Measurements from ENCODE around the gene SECISBP2L. TPM values are rescaled to one million over a fixed set of nuclear protein-coding genes. Genes with fewer than 3 reads are reported as not detected.

Gene SECISBP2L
- total and polyA plus RNA-seq, 9 of the 15 experiments (the other 6 are each of a cell fraction or from before 2014, with no cell fraction given), result 0.55 to 14.1 (median 10.4) TPM

GRCh38 chr15:48975472-48976419, 70.5 kb downstream of the SECISBP2L start (continued):
- TF ChIP-seq CCNT2 (IDR thresholded peaks at IDR 0.05; ENCODE audit: borderline replicate concordance, extremely low read depth, insufficient read length, low read depth, low read length) (peak; percentile 63), SOX6 (IDR thresholded peaks at IDR 0.05) (peak; percentile 33; the same call in 1 of the 2 replicates), GABPB1 (CRISPR knock-in tag; IDR thresholded peaks at IDR 0.05) (no peak), SETDB1 (IDR thresholded peaks at IDR 0.05; ENCODE audit: low read length) (no peak), ZFX (CRISPR knock-in tag; IDR thresholded peaks at IDR 0.05) (peak; percentile 58), BHLHE40 (IDR thresholded peaks at IDR 0.05; ENCODE audit: low read length) (0 out of 2 replicates have a peak, but pooled peaks have one; percentile 13), ZBTB1 (CRISPR knock-in tag; IDR thresholded peaks at IDR 0.05; ENCODE audit: borderline replicate concordance, low read depth) (no peak), ZHX1 (conservative IDR thresholded peaks at IDR 0.05; ENCODE audit: low read length) (no peak), NRF1 (conservative IDR thresholded peaks at IDR 0.05 in 1 of 2, IDR thresholded peaks at IDR 0.05 in 1 of 2) (peak; percentile 72 to 74; a peak in 2 of 4 replicates), RAD21 (CRISPR knock-in tag; conservative IDR thresholded peaks at IDR 0.05 in 1 of 2, IDR thresholded peaks at IDR 0.05 in 1 of 2) (peak; percentile 52 to 62), SMAD4 (CRISPR knock-in tag; conservative IDR thresholded peaks at IDR 0.05) (peak; percentile 79; the same call in 1 of the 2 replicates), RBM39 (optimal IDR thresholded peaks at IDR 0.05; ENCODE audit: low read depth, low read length) (no peak), JUND (IDR thresholded peaks at IDR 0.05; ENCODE audit: borderline replicate concordance, low read depth, low read length) (peak; percentile 44; the same call in 1 of the 2 replicates), JUND (tag; IDR thresholded peaks at IDR 0.05; ENCODE audit: borderline replicate concordance, low read depth, low read length) (no peak; the same call in 2 of the 3 replicates), TEAD4 (IDR thresholded peaks at IDR 0.05; ENCODE audit: low read length) (0 out of 2 replicates have a peak, but pooled peaks have one; percentile 24), TEAD4 (CRISPR knock-in tag; IDR thresholded peaks at IDR 0.05; ENCODE audit: borderline replicate concordance) (no peak), MED1 (CRISPR knock-in tag; IDR thresholded peaks at IDR 0.05; ENCODE audit: borderline replicate concordance) (no peak), TBP (optimal IDR thresholded peaks at IDR 0.05; ENCODE audit: low read depth, low read length) (peak; percentile 58), EWSR1 (IDR thresholded peaks at IDR 0.05; ENCODE audit: borderline replicate concordance, low read depth, partially characterized antibody) (no peak), ZNF384 (IDR thresholded peaks at IDR 0.05; ENCODE audit: low read depth, low read length) (no peak), CHD2 (IDR thresholded peaks at IDR 0.05; ENCODE audit: low read depth, low read length) (peak; percentile 49), RFX7 (CRISPR knock-in tag; IDR thresholded peaks at IDR 0.05) (no peak), ARID2 (IDR thresholded peaks at IDR 0.05) (no peak), PHF20 (IDR thresholded peaks at IDR 0.05; ENCODE audit: partially characterized antibody) (no peak), ZZZ3 (IDR thresholded peaks at IDR 0.05) (no peak), MTF1 (CRISPR knock-in tag; IDR thresholded peaks at IDR 0.05; ENCODE audit: borderline replicate concordance) (no peak), KLF16 (IDR thresholded peaks at IDR 0.05) (0 out of 2 replicates have a peak, but pooled peaks have one; percentile 16), SRSF1 (IDR thresholded peaks at IDR 0.05; ENCODE audit: low read depth, low read length) (no peak)
